CD4-positive, alpha-beta T cell treated with Interleukin-10 for 1 hour (primary cell): ENCODE data around the gene PTX4.

Experiments used
- DNase-seq: peaks from one replicate; pipeline ENCODE4 v3.0.0-alpha.2; 2020

The PTX4 gene

DNA sequence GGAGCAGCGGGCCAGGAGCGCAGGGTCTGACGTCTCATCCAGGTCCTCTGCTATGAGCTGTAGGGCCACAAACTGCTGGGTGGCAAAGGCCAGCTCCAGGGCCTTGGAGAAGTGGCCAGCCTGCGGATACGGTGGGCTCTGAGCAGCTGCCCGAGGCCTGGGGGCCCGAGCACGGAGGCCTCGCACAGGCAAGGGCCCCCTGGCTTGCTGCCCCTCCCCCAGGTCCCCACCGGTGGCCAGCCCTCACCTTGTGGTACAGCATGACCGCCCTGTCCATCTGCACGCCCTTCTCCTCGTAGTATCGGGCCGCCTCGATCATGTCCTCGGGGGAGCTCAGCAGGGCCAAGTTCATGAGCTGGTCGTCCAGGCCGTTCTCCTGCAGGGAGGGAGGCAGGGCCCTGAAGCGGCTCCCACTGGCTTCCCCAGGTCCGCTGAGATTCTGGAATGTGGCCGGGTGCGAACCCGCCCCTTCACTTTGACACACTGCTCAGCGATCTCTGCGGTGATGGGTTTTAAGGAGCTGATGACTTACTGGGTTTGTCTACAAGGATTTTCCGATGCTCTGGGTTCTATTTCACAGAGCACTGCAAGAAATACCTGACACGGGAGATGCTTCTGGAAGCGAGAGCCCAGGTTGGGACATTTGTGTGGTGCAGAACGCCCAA lies 35.0 kb upstream of the PTX4 start:
- DNase-seq = no peak

DNA sequence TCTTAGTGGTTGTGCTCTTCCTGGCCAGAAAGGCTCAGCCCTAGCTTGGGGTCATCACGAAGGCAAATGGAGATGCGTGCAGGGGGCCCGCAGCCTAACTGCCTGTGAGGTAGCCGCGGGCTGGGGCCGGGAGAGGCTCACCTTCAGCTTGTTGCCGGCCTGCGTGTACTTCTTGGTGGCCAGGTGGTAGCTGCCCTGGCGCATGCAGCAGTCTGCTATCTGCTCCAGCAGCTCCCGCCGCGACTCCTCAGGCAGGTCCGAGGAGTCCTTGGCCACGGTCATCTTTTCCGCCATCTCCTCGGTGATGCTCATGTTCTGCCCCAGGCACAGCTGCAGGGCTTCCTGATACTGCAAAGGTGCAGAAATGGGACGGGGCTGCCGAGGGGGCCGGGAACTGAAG lies 31.7 kb upstream of the PTX4 start:
- no peak for DNase-seq

DNA sequence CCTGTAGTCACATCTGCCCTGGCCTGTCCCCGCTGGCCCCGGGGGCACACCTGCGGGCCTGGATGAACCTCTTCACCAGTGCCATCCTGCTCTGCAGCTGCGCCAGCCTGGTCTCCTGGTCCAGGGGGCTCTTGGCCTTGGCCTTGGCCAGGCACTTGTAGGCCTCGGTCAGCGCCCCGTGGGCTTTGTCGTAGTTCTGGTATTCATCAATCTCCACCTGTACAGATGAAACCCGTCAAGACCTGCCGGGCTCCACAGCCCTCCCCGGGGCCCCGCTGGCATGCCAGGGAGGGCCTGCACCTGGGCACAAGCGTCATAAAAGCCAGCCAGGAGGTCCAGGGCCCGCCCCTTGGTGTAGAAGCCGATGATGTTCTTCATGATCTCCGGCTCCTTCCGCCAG lies 31.1 kb upstream of the PTX4 start:
- DNase-seq = no peak

DNA sequence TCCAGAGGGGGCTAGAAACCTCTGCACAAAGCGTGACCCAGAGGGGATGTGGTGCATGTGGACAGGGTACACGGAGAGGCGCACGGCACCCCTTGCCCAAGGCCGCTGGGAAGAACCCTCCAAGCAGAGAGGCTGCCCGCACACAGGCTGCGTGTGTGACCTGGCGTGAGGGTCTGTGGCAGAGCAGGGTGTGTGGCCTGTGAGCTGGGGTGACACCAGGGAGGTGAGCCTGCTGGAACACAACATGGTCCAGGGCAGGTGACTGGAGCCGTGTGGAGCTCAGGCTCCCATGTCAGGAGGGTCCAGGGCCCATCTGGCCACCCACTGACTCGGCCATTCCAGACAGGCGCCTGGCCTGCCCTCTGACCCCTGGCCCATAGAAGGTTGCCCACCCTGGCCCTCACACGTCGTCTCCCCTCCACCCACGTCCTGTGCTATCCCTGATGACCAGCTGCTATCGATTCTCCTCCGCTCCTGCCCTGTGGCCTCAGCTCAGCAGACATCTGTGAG lies 29.9 kb upstream of the PTX4 start:
- DNase-seq = no peak

DNA sequence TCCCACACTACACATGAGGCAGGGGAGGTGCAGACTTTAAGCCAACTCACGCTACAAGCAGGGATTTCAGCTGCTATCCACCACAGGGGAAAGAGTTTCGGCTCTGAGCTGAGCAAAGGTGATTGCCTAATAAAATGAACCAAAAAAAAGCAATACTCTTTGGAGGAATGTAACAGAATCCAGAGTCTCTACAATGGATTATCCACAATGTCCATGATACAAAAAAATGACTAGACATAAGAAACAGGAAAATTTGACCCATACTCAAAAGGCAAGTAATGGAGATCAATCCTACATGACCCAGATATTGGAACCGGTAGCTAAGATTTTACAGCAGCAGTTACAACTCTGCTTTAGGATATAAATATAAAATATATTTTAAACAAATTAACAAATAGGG lies 25.8 kb upstream of the PTX4 start:
- DNase-seq = no peak

DNA sequence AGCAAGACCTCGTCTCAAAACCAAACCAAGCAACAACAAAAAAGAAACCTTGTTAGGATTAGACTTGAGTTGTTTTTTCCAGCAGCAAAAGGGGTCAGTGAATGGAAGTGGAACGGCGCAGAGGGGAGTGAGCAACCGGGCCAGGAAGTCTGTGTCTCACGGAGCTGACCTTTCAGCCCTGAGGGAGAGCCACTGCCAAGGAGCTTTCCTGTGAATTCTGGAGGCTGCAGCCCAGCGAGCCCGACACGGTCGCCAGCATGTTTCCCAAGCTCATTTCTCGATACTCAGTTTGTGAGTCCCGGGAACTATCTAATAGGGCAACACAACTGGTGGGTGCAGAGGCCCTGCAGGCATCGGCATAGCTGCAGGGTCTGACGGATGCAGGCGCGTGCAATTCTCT lies 24.0 kb upstream of the PTX4 start:
- no peak for DNase-seq

DNA sequence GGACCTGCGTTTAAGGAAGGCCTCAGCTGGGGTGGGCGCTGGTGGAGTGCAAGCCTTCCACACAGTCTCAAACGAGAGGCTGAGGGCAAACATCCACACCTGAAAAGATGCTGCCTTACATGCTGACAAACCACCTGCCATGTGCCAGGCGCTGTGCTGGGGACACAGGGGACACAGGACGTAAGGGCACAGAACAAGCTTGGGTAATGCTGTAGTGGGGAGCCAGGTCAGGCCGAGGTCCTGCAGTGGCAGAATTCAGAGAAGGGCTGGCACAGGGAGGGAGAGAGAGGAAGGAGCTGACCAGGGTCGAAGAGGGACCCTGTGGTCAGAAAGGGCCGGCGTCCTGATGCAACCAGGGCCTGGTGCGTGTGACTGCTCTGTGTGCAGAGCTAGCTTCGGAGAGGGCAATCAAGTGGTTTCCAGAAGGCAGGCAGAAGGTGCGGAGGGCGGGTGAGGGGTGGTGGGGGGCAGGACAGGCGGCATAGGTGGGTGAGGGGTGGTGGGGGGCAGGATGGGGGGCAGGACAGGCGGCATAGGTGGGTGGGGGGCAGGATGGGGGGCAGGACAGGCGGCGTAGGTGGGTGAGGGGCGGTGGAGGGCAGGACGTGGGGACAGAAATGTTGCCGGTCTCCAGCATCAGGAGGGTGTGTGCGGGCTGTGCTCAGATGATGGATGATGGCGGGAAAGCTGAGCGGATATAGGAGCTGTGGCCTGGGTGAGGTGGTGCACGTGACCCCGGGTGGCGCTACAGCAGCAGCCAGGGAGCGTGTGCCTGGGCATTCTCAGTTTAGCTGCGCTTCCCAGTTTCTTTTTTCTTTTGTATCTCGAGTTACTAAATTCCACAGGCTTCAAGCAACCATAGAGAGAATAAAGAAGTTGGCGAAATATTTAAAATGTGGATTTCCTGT lies 23.2 kb upstream of the PTX4 start:
- DNase-seq = no peak

DNA sequence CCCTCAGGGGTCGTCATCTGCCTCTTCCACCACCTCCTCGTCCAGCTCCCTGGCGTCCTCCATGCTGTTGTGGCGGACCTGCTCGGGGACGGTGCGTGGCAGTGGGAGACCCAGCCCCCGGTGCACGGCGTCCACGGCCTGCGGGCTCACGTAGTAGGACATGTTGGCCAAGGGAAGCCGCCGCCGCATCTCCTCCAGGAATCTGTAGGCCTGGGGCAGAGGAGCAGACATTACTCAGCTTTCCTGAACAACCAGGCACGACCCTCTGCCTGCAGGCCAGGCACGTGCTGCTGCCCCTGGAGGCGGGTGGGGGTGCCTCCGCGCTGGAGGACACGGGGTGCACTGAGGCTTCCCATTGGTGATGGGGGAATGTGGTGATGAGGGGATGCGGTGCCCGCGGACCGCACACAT lies 22.2 kb upstream of the PTX4 start:
- DNase-seq = no peak

DNA sequence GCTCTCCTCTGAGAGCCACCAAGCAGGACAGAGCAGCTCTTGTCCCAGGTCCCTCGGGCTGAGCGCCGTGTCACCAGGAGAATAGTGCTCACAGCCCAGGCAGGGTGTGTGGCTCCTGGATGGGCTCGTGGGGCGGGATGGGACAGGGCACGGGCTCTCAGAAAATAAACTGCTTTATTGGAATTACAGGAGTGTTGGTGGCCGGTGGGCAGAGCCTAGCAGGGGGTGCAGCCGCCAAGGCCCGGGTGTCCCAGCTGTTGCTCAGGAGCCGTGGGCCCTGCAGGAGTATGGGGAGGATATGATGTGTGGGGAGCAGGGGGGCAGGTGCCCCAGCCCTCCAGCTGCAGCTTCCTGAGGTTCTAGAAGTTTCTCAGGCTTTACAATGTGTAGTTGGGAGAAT lies 21.5 kb upstream of the PTX4 start:
- DNase-seq = no peak

DNA sequence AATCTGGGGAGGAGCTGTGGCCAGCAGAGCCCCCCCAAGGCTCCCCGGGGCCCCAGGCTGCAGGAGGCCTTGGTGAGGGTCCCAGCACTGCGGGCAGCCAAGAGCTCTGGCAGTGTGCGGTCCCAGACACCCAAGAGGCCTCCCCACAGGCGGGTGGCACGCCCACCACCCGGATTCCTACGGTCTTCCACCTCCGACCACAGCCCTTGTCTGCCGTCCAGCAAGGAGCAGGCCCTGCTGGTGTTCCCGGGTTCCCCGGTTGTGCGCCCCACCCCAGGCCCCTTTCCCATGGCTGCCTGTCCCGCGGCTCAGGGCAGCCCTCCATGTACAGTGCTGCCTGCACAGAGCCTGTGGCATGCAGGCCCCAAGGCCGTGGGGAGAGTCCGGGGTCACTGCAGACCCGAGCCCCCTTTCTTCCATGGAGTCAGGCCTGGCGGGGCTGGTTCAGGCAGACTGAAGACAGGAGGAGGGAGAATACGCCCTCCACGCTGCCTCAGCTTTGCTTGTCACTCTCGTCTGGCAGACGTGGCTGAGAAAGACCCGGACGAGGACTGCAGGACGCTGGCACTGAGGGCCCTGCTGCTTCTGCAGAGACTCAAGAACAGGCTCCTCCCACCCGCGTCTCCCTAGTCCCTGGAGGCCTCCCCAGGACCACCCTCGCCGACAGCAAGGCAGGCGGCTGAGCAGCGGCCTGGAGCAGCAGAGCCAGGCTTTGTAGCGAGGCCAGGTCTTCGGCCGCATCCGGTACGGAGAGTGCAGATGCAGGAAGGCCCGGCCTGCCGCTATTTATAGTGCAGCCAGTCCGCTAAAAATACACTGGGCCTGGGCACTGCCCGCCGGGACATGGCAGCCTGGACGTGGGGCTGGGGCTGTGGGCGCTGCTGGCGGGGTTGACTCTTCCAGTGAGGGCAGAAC lies 20.8 kb upstream of the PTX4 start:
- DNase-seq = no peak

DNA sequence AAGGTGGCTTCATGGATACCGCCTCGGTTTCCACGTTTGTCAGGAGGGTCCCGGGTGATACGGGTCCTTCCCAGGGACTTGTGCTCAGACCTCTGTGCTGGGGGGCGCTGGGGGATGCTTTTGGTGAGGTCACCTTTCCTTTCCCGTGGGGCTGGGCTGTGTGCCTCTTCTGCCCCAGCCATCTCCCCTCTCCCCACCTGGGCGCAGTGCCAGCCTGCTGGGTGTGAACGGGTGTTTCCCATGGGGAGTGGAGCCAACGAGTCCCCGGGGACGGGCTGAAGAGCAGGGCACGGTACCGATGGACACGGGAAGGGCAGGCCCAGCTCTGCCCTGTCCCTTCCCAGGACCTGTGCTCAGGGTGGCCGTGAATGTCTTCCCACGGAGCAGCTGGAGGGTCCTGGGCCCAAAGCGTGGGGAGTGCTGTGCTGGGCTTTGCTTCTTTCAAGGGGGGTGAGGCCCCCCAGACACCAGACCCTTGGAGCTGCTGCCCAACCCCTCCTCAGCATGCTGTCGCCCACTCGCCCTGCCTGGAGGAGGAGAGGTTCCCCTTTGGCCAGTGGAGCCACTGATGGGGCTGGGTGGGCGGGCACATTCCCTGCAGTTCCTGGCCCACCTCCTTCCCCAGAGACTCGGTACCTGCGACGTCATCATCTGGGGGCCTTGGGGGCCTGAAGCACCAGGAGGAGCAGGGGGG lies 19.9 kb upstream of the PTX4 start:
- DNase-seq = no peak

DNA sequence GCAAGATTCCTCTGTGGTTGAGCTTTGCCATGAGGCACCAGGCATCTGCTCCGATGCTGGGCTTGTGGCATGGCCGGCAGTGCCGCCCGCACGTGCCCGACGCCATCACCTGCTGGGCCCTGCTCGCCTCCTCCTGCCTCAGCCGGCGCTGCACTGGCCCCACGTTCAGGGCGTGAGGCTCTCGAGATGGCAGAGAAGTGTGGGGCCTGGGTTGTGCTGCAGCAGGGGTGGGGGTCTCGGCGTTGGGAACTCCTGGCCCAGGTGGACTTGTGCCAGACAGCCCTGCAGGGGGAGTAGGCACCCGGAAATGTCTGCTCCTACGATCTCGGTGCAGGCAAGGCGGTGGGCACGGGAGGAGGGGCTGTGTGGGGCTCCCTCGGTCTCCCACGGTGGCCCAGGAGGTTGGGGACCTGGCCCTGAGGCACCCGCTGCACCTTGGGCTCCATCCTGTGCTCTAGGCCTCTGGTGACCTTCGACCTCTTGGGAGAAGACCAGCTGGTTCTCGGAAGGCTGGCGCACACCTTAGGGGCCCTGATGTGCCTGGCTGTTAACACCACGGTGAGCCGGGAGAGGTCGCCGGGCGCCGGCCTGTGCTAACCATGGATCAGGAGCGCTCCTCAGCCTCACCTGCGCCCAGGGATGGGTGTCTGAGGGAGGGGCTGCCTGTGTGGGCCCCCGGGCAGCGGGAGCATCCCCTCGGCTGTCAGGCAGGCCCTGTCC lies 17.9 kb upstream of the PTX4 start:
- DNase-seq = no peak

DNA sequence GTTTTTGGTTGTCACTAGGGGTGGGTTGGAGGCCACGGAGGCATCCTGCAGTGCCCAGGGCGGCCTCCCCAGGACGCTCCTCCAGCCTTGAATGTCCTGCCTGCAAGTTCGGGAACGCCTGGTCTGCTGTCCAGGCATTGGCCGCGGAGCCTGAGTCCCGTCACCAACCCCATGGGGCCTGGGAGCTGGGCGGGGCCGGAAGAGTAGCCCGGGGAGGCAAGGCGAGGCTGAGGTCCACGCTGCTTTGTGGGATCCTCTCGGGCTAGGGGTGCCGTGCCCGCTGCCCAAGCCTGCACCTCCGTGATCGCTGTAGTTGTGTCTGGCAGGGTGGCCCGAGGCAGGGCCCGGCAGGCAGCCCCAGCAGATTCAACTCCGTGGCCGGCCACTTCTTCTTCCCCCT lies 17.2 kb upstream of the PTX4 start:
- no peak for DNase-seq

DNA sequence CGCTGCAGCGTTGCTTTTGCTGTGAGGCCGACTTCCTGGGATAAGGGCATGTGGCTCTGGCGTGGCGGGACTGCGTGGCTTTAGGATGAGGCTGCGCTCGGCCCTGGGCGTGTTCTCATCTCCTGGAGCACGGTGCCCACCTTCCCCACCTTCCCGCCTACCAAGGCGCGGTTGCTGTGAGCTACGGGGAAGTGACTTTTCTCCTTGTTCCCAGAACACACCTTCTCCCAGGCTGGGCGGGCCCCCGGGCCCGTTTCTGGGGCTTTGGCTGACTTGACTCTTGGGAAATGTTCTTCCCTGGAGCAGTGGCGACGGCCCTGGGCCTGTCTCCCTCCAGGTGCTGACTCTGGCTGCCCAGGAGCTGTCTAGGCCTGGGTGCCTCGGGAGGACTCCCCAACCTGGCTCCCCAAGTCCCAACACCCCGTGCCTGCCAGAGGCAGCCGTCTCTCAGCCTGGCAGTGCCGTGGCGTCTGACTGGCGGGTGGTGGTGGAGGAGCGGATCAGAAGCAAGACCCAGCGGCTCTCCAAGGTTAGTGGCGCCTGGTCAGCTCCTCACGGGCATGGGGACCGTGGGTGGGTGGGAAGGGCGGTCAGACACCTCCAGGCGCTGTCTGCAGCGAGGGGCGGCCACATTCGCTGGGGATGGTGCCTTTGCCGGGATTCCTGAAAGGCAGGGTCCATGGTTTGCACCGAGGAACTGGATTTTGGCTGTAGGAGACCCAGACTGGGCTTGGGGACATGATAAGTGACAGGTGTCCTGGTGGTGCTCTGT lies 16.5 kb upstream of the PTX4 start:
- no peak for DNase-seq

DNA sequence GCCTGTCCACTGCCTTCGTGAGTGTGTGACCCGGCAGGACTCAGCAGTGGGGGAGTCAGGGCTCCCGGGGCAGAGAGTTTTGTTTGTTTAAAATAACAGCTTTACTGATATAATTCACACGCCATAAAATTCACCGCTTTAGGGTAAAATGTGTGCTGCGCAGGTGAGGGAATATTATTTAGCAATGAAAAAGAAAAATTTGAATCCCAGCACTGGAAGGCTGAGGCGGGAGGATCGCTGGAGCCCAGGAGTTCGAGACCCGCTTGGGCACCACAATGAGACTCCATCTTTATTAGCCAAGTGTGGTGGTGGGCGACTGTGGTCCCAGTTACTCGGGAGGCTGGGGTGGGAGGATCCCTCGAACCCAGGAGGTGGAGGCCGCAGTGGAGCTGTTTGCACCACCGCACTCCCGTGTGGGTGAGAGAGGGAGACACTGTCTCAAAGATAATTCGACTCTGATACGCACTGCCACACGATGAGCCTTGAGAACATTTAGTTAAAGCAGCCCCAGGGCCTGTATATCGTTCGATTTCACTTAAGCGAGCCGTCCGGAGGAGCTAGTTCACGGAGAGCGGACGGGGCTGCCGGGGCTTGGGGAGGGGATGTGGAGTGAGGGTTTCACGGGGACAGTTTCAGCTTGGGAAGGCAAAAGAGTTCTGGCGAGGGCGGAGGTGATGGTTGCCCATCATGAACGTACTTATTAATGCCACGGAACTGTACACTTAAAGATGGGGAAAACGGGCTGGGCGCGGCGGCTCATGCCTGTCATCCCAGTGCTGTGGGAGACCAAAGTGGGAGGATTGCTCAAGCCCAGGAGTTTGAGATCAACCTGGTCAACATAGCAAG lies 14.6 kb upstream of the PTX4 start:
- DNase-seq = no peak

DNA sequence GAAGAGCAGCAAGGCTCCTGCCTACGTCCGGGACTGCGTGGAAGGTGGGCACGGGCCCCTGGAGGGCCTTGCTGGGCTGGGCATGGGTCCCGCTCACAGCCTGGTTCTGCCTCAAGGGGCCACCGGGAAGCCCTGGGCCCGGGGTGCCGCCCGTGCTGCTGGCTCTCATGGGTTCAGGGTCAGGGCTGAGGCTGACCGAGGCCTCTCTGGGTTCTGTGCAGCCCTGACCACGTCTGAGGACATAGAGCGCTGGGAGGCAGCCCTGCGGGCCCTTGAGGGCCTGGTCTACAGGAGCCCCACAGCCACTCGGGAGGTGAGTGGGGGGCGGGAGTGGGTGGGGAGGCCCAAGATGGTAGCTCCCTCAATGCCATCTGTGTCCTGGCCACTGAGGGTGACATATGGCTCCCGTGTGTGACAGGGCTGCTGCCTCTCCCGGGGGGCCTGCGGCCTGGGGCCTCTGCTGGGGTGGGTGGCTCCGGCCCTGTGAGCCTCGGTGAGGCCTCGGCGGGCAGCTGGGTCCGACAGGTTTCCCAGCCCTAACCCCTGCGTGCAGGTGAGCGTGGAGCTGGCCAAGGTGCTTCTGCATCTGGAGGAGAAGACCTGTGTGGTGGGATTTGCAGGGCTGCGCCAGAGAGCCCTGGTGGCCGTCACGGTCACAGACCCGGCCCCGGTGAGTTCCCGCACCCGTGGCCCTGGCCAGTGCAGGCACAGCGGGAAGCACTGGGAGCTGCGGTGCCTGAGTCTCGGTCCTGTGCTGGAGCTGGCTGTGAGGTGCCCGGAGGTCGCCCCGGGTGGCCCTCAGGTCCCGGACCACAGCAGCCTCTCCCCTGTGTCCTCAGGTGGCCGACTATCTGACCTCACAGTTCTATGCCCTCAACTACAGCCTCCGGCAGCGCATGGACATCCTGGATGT lies 13.6 kb upstream of the PTX4 start:
- no peak for DNase-seq

DNA sequence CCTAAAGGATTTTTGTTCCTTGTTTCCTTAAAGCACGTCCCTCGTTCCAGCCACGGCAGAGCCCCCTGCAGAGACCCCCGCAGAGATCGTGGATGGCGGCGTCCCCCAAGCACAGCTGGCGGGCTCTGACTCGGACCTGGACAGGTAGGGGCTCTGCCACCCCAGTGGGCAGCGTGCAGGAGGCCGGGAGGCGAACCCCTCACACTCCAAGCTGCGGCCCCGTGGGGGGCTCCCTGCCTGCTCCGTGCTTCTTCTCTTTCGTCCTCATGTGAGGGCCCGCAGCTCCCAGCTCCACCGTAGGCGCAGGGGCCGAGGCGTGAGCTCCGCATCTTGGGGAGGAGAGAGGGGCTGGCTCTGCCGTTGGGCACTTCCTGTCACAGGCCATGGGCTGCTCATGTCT lies 12.9 kb upstream of the PTX4 start:
- DNase-seq = no peak

DNA sequence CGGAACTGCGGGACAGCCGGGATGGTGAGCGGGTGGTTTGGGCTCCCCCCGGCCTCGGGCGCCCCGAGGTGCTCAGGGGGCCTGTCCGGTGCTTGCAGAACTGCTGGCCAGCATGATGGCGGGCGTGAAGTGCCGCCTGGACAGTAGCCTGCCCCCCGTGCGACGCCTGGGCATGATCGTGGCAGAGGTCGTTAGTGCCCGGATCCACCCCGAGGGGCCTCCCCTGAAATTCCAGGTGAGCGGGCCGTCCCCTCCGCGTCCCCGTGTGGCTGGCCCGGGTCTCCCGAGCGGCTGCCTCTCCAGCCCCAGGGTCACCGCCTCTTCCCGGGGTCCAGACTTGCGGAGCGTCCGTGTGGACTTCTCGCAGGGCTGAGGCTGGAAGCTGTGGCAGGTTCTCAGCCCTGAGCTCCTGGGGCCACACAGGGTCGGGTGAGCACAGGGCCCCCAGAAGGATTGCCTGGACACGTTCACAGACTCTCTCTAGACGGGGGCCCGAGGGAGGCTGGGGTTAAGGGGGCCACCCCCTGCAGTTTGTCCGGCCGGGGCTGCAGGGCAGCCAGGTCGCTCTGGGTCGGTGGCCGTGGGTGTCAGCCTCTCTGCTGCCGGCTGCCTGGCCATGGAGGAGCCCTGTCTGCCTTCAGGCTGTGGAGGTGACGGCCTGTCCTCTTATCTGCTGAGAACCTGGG lies 11.9 kb upstream of the PTX4 start:
- DNase-seq = no peak
